ENCODE data around the gene CEBPA.

CEBPA gene

GRCh38 chr19:33281296-33281926, 20.9 kb downstream of the CEBPA start:
- Histone ChIP-seq H3K4me3 (replicated peaks; ENCODE audit: insufficient read depth, low read length) (no peak overlapping the region), H3K27me3 (ENCODE audit: insufficient read depth, poor library complexity, severe bottlenecking) (no peaks in the 10 kb centered on the region), H3K27ac (replicated peaks) (peak overlapping the region; percentile 81)
- TF ChIP-seq POLR2AphosphoS5 (IDR thresholded peaks at IDR 0.05; ENCODE audit: low read depth) (no peak), CTCF (IDR thresholded peaks at IDR 0.05; ENCODE audit: insufficient read depth, low read length) (no peak), SPI1 (IDR thresholded peaks at IDR 0.05; ENCODE audit: borderline replicate concordance, low read depth) (no peak), GABPA (IDR thresholded peaks at IDR 0.05; ENCODE audit: low read depth) (no peak)
- TF ChIP-seq, protein P1, sequence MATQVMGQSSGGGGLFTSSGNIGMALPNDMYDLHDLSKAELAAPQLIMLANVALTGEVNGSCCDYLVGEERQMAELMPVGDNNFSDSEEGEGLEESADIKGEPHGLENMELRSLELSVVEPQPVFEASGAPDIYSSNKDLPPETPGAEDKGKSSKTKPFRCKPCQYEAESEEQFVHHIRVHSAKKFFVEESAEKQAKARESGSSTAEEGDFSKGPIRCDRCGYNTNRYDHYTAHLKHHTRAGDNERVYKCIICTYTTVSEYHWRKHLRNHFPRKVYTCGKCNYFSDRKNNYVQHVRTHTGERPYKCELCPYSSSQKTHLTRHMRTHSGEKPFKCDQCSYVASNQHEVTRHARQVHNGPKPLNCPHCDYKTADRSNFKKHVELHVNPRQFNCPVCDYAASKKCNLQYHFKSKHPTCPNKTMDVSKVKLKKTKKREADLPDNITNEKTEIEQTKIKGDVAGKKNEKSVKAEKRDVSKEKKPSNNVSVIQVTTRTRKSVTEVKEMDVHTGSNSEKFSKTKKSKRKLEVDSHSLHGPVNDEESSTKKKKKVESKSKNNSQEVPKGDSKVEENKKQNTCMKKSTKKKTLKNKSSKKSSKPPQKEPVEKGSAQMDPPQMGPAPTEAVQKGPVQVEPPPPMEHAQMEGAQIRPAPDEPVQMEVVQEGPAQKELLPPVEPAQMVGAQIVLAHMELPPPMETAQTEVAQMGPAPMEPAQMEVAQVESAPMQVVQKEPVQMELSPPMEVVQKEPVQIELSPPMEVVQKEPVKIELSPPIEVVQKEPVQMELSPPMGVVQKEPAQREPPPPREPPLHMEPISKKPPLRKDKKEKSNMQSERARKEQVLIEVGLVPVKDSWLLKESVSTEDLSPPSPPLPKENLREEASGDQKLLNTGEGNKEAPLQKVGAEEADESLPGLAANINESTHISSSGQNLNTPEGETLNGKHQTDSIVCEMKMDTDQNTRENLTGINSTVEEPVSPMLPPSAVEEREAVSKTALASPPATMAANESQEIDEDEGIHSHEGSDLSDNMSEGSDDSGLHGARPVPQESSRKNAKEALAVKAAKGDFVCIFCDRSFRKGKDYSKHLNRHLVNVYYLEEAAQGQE (IDR thresholded peaks at IDR 0.05; ENCODE audit: insufficient replicate concordance, low read depth), result no peak
- DNase-seq (ENCODE audit: low read depth in 1 of 2, low spot score in 1 of 2), result no peak

DNA sequence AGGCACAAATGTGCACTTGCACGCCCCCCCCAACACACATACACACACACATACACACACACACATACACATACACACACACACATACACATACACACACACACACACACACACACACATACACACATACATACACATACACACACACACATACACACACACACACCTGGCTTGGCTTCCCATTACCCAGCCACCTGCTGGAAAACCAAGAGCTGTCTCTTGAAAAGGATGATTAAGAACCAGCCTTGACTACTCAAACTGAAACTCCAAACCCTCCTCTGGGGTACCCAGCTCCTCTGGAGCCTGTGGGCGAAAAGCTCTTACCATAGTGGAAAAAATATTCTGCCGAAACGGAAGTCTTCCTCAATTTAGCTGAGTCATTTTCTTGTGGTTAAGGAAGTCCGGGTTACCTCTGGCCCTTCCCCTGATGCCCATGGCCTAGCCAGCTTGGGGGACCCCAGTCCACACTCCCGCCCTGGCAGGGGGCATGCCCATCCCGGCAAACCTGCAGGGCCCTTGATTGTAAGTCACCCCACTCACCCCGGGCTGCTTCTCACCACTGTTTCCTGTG, 21.9 kb downstream of the CEBPA start:
- no peaks in the 10 kb centered on the region for H3K27me3 ChIP-seq (ENCODE audit: insufficient read depth, poor library complexity, severe bottlenecking)

More for the DNA sequence above, 21.9 kb downstream of the CEBPA start:
- no peak overlapping the region for H3K4me3 ChIP-seq (replicated peaks; ENCODE audit: insufficient read depth, low read length)
- H3K27ac ChIP-seq (replicated peaks), result peak overlapping the region; percentile 81
- TF ChIP-seq, protein P1 (IDR thresholded peaks at IDR 0.05; ENCODE audit: insufficient replicate concordance, low read depth), result no peak
- no peak for TF ChIP-seq GABPA (IDR thresholded peaks at IDR 0.05; ENCODE audit: low read depth)
- TF ChIP-seq CTCF (IDR thresholded peaks at IDR 0.05; ENCODE audit: insufficient read depth, low read length), result no peak
- peak; percentile 45; the same call in 1 of the 2 replicates for TF ChIP-seq SPI1 (IDR thresholded peaks at IDR 0.05; ENCODE audit: borderline replicate concordance, low read depth)
- peak; percentile 62 to 96 for DNase-seq (ENCODE audit: low read depth in 1 of 2, low spot score in 1 of 2)

All from HL-60 (cell line).